ENCODE data around the gene NRP2.

- TF ChIP-seq CTCF (conservative IDR thresholded peaks at IDR 0.05): no peak
- TF ChIP-seq EZH2 (IDR thresholded peaks at IDR 0.05; ENCODE audit: low read depth): no peak
These were observed 18.2 kb downstream of the NRP2 start for GRCh38 chr2:205700331-205701132.

All from PC-9 (cell line).